Neural crest cell (in vitro differentiated cells): ENCODE results near the gene EXOC6. TPM values are rescaled to one million over a fixed set of nuclear protein-coding genes. Genes with fewer than 3 reads are reported as not detected.

Experiments
- DNase-seq: peaks from one replicate; pipeline ENCODE4 v3.0.0; 2021; ENCODE audit warnings: low read depth, mixed read lengths, low spot score
- H3K27ac Mint-ChIP-seq: one replicate; pipeline ENCODE4 v1.8.0; 2021; ENCODE audit warnings: mild to moderate bottlenecking, mixed read lengths; ENCODE audit not compliant: unreplicated experiment
- H3K27me3 Mint-ChIP-seq: 2 replicates; pipeline ENCODE4 v1.8.0; 2021; ENCODE audit warnings: low read depth, mild to moderate bottlenecking, mixed read lengths
- H3K36me3 Mint-ChIP-seq: 2 replicates; pipeline ENCODE4 v1.8.0; 2021; ENCODE audit warnings: low read depth, mild to moderate bottlenecking, mixed read lengths
- H3K4me1 Mint-ChIP-seq: 2 replicates; pipeline ENCODE4 v1.8.0; 2021; ENCODE audit warnings: mixed read lengths
- H3K4me3 Mint-ChIP-seq: one replicate; pipeline ENCODE4 v1.8.0; 2021; ENCODE audit warnings: mild to moderate bottlenecking, mixed read lengths
- H3K9me3 Mint-ChIP-seq: 2 replicates; pipeline ENCODE4 v1.8.0; 2021; ENCODE audit warnings: mixed read lengths
- CTCF ChIP-seq: fragments of 200-600 bp; sonication (generic); conservative IDR thresholded peaks from 2 replicates; pipeline ENCODE4 v1.5.0; 2021; ENCODE audit warnings: antibody characterized with exemption, mild to moderate bottlenecking
- total RNA-seq: library from RNA; stranded (reverse); gene quantifications from 2 replicates; pipeline ENCODE4 v1.2.1, GENCODE V29; 2021

Gene EXOC6
- total RNA-seq, 1 donor from 2014 or later: 17.2 TPM

DNA sequence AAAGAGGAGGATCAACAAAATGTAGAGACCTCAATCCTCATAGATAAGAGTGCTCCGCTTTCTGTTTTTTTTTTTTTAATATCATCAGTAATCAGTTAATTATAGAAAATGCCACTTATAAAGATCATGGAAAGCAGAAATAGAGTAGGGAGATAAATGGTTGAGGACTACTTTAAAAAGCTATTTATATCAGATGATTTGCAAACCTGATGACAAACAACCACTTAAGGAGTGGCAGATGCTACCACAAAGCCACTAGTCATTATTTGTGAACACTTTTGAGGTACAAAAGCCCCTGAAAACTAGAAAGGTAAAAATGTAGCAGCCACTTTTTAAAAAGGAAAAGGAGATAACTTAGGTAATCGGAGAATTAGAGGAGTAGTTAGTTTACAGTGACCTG, 113.3 kb downstream of the EXOC6 start:
- no peak overlapping the region for H3K4me3 Mint-ChIP-seq
- no peaks in the 10 kb centered on the region for H3K4me1 Mint-ChIP-seq
- H3K27me3 Mint-ChIP-seq: no peaks in the 10 kb centered on the region
- peaks cover 3% of the 10 kb centered on the region for H3K36me3 Mint-ChIP-seq
- no peak overlapping the region for H3K27ac Mint-ChIP-seq
- TF ChIP-seq CTCF: no peak
- no peak for DNase-seq
- H3K9me3 Mint-ChIP-seq: no peaks in the 10 kb centered on the region

DNA sequence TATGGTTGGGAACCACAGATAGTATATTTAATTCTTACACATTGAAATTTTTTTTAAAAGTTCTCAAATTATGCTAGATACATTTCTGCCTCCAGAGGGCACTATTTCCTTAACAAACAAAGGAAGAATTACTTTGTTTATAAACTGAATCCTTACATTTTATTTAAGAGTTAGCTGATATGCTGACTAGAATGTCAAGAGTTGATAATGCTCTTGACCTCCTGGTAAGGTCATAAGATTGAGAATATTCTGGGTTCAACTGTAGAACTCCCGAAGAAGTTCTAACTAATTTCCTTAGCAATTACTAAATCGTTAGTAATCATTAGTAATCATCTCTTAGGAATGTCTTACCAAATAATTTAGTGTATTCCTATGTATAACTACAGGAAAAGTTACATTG, 117.0 kb downstream of the EXOC6 start:
- Mint-ChIP-seq H3K27ac (no peak overlapping the region), H3K9me3 (no peaks in the 10 kb centered on the region), H3K4me3 (no peak overlapping the region), H3K4me1 (no peaks in the 10 kb centered on the region), H3K27me3 (no peaks in the 10 kb centered on the region), H3K36me3 (no peaks in the 10 kb centered on the region)
- no peak for DNase-seq
- peak; percentile 79 for TF ChIP-seq CTCF

DNA sequence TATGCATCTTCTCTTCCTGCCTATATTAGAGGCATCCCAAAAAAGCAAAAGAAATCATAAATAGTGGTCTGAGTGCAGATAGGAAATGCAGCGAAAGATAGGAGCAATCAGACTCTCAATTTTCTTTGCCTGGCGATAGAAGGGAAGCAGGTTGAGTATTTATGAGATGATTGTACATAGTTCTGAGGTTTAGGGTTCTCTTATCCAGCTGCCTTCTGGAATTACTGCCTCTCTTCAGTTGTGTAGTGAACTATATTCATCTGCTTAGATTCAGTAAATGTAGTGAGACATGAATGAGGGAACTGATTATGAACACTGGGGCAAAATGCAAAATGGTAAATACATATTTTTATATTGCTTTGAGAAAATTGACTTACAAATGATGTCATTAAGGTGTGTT, 119.3 kb downstream of the EXOC6 start:
- no peak for TF ChIP-seq CTCF
- H3K27me3 Mint-ChIP-seq: no peaks in the 10 kb centered on the region
- H3K36me3 Mint-ChIP-seq: peaks cover 16% of the 10 kb centered on the region
- H3K9me3 Mint-ChIP-seq: peaks cover 6% of the 10 kb centered on the region
- no peak overlapping the region for H3K27ac Mint-ChIP-seq
- H3K4me1 Mint-ChIP-seq: no peaks in the 10 kb centered on the region
- DNase-seq: no peak
- no peak overlapping the region for H3K4me3 Mint-ChIP-seq

- Mint-ChIP-seq H3K4me1 (no peaks in the 10 kb centered on the region), H3K4me3 (no peak overlapping the region), H3K9me3 (peaks cover 11% of the 10 kb centered on the region), H3K27me3 (no peaks in the 10 kb centered on the region), H3K36me3 (peaks cover 28% of the 10 kb centered on the region), H3K27ac (no peak overlapping the region)
- no peak for TF ChIP-seq CTCF
- no peak for DNase-seq
Observed at GRCh38 chr10:92969151-92969550, 120.8 kb downstream of the EXOC6 start.

DNA sequence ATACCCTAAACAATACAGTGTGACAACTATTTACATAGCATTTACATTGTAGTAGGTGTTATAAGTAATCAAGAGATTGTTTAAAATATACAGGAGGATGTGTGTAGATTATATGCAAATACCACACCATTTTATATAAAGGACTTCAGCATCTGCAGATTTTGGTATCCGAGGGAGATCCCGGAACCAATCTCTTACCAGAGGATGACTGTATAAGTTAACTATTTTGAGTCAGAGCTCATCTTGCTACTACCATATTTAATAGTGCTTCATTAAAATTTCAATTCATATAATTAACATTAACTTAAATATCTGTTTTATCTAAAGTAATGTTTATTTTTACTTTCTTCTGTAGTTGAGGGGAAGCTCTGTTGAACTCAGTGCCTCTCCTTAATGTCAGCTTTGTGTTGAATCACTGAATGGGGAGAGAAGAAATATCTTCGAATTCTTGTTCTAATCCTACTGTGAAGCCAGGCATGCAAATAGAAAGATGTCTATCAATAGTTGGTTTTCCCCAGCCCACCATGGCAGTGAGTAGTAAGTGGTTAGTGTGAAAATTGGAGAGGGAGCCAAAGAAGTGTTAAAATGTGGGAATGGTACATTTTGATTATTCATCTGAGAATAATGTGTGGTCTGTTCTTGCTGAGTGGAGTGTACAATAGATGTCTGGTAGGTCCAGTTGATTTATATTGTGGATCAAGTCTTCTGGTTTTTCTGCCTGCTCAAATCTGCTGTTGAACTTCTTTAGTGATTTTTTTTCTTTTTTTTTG, 122.2 kb downstream of the EXOC6 start:
- no peaks in the 10 kb centered on the region for H3K27me3 Mint-ChIP-seq
- no peak for TF ChIP-seq CTCF
- peaks cover 30% of the 10 kb centered on the region for H3K36me3 Mint-ChIP-seq
- no peaks in the 10 kb centered on the region for H3K4me1 Mint-ChIP-seq
- no peak for DNase-seq
- peaks cover 11% of the 10 kb centered on the region for H3K9me3 Mint-ChIP-seq
- no peak overlapping the region for H3K4me3 Mint-ChIP-seq
- no peak overlapping the region for H3K27ac Mint-ChIP-seq
